Measurements from ENCODE around the gene SNX32. TPM values are rescaled to one million over a fixed set of nuclear protein-coding genes. Genes with fewer than 3 reads are reported as not detected.

SNX32 gene
- 0.40 TPM in 1 of 2 replicates, not detected in the other for total RNA-seq

GRCh38 chr11:65833297-65834030 is at the start of gene SNX32:
Gene SNX32, plus strand, starts transcription at chr11:65833963. Its CDS starts 103 bp downstream, at chr11:65834066.
- peak; percentile 71 for DNase-seq (ENCODE audit: low read depth)

DNA sequence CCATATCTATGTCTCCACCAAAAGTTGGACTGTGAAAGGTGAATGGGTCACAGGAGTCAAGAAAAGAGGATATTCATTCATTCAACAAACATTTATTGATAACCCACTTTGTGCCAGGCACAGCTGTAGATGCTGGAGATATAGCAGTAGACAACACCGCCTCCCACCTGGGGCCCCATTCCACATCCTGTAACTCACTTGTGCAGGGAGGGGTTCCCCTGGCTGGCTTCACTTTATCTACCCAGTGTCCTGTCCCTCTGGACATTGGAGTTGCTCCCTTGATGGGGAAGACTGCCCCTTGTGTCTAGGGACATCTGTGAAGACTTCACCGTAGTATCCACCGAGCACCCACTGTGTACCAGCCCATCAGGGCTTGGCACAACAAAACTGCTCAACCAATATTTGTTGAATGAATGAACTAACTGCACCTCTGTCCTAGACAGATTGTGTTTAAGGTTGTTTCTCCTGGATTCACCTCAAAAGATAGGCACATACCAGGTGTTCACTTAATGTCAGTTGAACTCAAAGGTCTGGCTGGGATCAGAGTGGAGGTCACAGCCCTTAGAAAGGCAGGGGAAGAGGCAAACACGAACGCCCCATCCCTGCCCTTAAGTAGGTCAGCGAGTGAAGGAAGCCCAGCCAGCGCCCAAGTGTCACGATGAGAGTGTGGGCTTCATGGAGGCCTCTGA is 48.3 kb upstream of the SNX32 start:
- no peak for DNase-seq (ENCODE audit: low read depth)

DNA sequence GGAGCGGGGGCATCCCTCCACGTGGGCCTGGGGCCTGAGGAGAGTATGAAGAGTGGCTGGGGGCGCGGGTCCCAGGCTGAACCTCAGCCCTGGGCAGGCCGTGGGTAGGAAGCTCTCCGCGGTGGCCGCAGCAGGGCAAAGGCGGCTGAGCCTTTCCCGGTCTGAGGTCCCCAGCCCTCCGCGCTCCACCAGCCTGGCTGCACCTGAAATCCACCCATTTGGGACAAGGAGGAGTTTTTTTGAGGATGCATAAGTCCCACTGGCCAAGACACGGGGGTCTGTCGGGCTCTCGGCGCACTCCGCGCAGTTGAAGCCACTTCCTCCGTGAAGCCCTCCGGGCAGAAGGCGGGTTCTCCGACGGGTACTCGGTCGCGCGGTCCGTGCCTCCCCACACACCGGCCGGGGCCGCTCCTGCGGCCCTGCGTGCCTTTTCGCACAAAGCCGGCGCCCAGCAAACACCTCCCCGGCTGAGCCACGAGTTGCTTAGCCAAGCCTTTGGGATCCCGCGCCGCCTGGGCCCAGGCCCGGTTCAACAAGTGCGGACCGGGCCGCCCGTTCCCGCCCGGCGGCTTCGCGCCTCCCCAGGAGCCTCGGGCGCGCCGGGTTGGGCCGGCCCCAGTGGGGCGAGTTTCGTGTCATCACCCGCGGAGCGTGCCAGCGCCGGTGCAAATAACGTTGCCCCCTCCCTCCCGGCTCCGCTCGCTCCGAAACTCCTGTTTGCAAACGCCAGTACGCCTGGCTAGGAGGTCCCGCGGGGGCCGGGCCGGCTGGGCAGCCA is 47.6 kb upstream of the SNX32 start:
- DNase-seq (ENCODE audit: low read depth): no peak

DNA sequence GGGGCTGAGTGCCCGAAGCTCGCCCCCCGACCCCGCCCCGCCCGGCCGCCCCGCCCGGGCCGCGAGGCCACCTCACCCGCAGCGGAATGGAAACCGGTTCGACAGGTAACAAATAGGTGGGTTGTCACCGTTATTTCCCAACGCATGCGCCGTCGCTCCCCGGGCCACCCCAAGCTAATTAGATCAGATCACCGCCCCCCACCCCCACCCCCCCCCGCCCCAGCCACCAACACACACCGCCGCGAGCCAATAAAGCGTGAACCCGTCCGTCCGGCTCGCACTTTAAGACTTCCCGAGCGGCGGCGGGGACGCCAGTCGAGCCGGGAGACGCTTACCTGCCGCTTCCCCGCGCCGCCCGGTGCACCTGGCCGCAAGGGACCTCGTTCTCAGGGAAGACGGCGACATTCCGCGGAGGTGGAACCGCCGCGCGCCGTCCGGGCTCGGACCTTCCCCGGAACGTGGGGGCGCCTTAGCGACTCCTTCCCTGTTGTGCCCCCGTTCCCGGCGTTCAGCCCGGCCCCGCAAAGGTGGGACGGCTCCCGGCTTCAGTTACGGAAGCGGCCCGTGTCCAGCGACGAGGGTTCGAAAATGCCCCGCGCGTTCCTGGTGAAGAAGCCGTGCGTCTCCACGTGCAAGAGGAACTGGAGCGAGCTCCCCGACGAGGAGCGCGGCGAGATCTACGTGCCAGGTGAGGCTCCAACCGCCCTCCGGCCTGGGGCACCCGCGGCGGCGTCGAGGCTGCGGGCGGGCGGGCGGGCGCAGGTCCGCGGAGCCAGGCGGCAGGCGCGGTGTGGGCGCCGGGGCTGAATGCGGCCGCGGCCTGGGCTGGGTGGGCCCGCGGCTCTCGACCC is 46.8 kb upstream of the SNX32 start, which contains the start of gene OVOL1:
Gene OVOL1 (plus strand): TSS at position 278 of the 851 bp plus-strand sequence. CDS start 311 bp downstream, at position 589.
- DNase-seq (ENCODE audit: low read depth): no peak

DNA sequence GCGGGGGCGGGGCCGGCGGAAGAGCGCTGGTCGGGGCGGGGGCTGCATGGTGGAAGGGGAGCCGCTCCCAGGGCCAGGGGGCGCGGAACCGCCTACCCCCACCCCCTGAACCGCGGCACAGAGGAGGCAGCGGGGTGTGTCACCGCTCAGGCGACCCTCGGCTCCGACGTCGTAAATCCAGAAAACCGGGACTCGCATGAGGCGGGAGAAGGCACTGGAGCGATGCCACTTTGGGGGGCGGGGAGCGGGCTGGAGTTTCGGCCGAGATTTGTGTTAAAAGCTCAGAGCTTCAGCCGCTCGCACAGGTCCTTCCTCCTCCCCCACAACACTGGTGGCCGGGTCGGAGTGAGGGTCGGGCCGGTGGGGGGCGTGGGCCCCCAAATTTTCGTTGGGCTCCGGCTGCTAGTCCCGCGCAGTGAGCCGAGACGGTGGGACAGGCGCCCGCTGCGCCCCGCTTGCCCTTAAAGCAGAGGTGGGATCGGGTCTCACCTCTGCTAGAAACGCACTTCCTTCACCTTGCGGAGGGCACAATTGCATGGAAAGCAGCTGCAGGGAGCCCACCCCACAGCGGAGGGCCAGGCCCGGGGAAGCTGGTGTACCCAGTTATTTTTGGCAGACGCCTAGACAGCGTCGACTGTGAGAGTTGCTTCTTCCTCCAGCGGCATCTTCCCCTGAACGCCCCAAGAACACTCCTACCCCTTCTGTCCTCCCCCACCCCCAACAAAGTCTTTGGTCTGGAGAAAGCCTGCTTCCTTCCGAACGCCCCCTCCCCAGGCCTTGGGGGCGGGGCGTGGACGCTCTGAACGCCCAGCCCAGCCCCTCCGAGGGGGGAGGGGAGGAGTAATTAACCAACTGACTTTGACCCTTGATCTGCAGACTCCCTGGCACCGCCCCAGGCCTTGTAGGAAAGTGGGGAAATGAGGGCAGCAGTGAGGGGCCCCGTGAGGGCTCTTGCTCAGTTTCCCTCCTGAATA is 45.8 kb upstream of the SNX32 start:
- DNase-seq (ENCODE audit: low read depth): no peak

- DNase-seq (ENCODE audit: low read depth): no peak
Observed at GRCh38 chr11:65788821-65789220, 44.9 kb upstream of the SNX32 start.

- no peak for DNase-seq (ENCODE audit: low read depth)
Observed at GRCh38 chr11:65789230-65790103, 44.3 kb upstream of the SNX32 start.

GRCh38 chr11:65790104-65790901 is 43.5 kb upstream of the SNX32 start:
- no peak for DNase-seq (ENCODE audit: low read depth)

- no peak for DNase-seq (ENCODE audit: low read depth)
Observed at GRCh38 chr11:65790902-65791650, 42.7 kb upstream of the SNX32 start.

GRCh38 chr11:65791719-65792213 is 42.0 kb upstream of the SNX32 start:
- peak; percentile 27 for DNase-seq (ENCODE audit: low read depth)

GRCh38 chr11:65792456-65792855 is 41.3 kb upstream of the SNX32 start:
- no peak for DNase-seq (ENCODE audit: low read depth)

DNA sequence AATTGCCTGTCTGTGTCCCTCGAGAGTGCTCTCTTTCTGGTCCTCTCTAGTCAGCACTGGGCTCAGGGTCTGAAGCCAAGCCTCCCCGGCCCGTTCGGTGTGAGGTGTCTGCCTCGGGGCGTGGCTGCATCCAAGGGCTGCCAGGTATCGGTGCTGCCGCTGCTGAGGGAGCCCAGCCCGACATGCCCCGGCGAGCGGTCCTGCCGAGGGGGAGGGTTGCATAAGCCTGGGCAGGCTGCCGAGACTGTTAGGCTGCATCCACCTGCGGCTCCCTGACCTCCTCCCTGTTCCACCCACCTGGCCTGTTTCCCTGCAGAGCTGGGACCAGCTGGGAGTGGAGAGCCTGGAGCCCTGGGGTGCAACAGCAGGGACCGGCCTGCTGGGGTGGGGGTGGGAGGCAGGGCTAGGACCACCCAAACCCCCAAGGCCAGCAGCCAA is 40.6 kb upstream of the SNX32 start:
- DNase-seq (ENCODE audit: low read depth): no peak

GRCh38 chr11:65793625-65794400 is 40.0 kb upstream of the SNX32 start:
- DNase-seq (ENCODE audit: low read depth): no peak

DNA sequence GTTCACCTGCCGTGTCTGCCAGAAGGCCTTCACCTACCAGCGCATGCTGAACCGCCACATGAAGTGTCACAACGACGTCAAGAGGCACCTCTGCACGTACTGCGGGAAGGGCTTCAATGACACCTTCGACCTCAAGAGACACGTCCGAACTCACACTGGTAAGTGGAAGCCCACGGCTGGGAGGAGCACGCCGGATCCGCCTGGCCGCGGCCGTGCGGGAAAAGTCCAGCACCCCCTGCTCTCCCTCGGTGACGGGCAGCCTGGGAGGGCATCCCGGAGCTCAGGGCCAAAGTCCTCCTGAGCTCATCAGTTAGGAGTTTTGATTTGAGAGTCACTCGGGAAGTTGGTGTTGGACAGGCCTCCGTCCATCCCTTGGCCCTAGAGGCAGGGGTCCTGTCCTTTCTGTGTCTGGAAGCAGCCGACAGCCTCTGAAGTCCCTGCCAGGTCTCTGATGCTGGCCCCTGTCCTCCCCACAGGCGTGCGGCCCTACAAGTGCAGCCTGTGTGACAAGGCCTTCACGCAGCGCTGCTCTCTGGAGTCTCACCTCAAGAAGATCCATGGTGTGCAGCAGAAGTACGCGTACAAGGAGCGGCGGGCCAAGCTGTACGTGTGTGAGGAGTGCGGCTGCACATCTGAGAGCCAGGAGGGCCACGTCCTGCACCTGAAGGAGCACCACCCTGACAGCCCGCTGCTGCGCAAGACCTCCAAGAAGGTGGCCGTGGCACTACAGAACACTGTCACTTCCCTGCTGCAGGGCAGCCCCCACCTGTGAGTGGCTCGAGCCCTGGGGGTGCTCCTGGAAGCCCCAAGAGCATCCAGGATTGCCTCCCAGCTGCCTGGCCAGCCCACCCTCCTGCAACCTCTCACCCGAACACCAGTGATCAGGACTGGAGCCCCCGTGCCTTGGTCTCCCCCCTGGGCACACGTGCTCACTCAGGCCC is 38.9 kb upstream of the SNX32 start:
- DNase-seq (ENCODE audit: low read depth): no peak

Measured in renal cortical epithelial cell (primary cell).